BJ (cell line): ENCODE measurements around the gene PHLDA1. TPM values are rescaled to one million over a fixed set of nuclear protein-coding genes. Genes with fewer than 3 reads are reported as not detected.

Source experiments
- CTCF ChIA-PET: fragments of 350-600 bp; formaldehyde crosslinking; extraction: SDS; loops from one replicate; lab custom pipeline; 2021; ENCODE audit warnings: antibody characterized with exemption, inconsistent platforms; lab: Yijun Ruan, JAX
- POLR2A ChIA-PET: fragments of 300-600 bp; sonication (Branson Sonifier 250); formaldehyde crosslinking; extraction: SDS; loops from one replicate; lab custom pipeline; 2021; ENCODE audit warnings: antibody characterized with exemption; lab: Charles Lee
- DNase-seq: peaks from one replicate; pipeline ENCODE4 v3.0.0-alpha.2; 2011; ENCODE audit warnings: low read depth
- H3K27me3 ChIP-seq: 2 replicates; pipeline ENCODE4 v1.6.0; 2011; ENCODE audit warnings: low read length; ENCODE audit not compliant: control insufficient read depth, insufficient read depth
- H3K36me3 ChIP-seq: 2 replicates; pipeline ENCODE4 v1.5.1; 2011; ENCODE audit warnings: low read length; ENCODE audit not compliant: control insufficient read depth, insufficient read depth
- H3K4me3 ChIP-seq: 2 replicates; pipeline ENCODE4 v1.5.1; 2011; ENCODE audit warnings: low read depth, mild to moderate bottlenecking, control low read depth, low read length
- polyA minus RNA-seq: library from RNA; depleted of rRNA, polyadenylated mRNA; stranded (reverse); fragments of >200 nt; gene quantifications from 2 replicates; pipeline ENCODE4 v1.2.3, GENCODE V29; 2011; rRNA and poly(A)+ RNA removed
- polyA plus RNA-seq: library from polyadenylated mRNA; depleted of rRNA; stranded (reverse); fragments of >200 nt; gene quantifications from 2 replicates; pipeline ENCODE4 v1.2.3, GENCODE V29; 2011; rRNA removed
- TF ChIP-seq, protein P1 (sequence below): IDR thresholded peaks from 2 replicates; pipeline ENCODE4 v1.5.1; 2011; ENCODE audit warnings: low read depth, mild to moderate bottlenecking, control low read depth, inconsistent platforms, low read length, moderate library complexity; ENCODE audit not compliant: insufficient read depth

Gene PHLDA1
- 8.1 and 12.1 TPM in 2 replicates for polyA plus RNA-seq
- 13.5 and 13.7 TPM in 2 replicates for polyA minus RNA-seq

DNA sequence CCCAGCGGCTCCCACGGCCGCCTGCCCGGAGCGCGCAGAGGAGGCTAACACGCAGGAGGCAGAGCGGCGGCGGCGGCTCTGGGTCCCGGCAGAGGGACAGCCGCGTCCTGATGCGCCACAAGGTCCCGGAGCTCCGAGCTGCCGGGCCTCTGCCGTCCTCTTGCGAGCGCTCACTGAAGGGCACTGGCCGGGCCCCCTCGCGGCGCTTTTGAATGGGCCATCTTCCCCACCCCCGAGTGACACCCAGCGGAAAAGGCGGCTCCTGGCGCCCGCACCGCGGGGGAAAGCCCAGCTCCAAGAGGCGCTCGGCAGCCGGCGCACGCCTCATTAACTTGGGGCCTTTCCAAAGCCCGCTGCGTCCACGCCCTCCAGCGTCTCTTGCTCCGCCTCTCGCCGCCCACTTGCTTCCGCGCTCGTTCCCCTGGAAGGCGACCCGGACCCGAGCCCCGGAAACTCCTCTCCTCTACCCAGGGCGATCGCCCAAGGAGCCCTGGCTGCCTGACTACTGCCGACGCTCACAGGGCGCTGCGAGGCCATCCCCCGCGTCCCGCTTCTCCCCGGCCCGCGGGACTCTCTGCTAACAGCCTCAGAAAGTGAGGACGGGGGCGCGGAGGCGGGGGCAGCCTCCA is at the start of gene PHLDA1:
Gene PHLDA1 (minus strand): TSS at position 363 of the 629 bp plus-strand sequence.
- H3K27me3 ChIP-seq: no peaks in the 10 kb centered on the region
- TF ChIP-seq, protein P1, sequence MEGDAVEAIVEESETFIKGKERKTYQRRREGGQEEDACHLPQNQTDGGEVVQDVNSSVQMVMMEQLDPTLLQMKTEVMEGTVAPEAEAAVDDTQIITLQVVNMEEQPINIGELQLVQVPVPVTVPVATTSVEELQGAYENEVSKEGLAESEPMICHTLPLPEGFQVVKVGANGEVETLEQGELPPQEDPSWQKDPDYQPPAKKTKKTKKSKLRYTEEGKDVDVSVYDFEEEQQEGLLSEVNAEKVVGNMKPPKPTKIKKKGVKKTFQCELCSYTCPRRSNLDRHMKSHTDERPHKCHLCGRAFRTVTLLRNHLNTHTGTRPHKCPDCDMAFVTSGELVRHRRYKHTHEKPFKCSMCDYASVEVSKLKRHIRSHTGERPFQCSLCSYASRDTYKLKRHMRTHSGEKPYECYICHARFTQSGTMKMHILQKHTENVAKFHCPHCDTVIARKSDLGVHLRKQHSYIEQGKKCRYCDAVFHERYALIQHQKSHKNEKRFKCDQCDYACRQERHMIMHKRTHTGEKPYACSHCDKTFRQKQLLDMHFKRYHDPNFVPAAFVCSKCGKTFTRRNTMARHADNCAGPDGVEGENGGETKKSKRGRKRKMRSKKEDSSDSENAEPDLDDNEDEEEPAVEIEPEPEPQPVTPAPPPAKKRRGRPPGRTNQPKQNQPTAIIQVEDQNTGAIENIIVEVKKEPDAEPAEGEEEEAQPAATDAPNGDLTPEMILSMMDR: peak; percentile 78
- peak within 1 kb of the TSS; percentile 70 for H3K4me3 ChIP-seq
- peak; percentile 75 for DNase-seq
- POLR2A ChIA-PET: interaction anchor here (0.5 to 1.1 kb wide), 6 partner anchors 209 to 542 kb away, joined by 3 to 7 read pairs (median 3); partner anchors contain the start of gene KRR1
- CTCF ChIA-PET: interaction anchor here (0.5 to 9.0 kb wide), 18 partner anchors 11 to 506 kb away, joined by 3 to 98 read pairs (median 4); no protein-coding TSS in a partner anchor
- no peaks in the 10 kb centered on the region for H3K36me3 ChIP-seq

DNA sequence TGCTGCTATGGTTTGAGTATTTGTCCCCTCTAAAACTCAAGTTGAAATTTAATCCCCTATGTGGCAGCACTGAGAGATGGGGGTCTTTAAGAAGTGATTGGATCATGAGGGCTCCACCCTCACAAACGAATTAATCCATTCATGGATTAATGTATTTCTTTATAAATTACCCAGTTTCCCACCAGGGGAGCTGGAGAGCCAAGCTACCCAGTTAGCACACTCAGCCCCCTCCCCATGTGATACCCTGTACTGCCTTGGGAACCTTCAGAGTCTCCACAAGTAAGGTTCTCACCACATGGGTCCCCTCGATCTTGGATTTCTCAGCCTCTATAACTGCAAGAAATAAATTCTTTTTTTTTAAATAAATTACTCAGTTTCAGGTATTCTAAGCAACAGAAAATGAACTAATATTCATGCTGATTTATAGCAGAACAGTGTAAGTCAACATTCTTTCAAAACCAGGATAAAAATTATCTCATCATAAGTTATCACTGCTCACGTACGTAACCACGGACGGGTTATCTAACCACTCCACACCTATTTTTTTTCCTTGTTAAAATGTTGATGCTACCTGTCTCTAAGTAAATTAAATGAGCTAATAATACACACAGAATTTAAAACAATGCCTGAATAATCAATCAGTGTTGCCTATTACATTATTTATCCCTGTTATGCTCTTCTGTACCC is 49.3 kb upstream of the PHLDA1 start:
- ChIA-PET CTCF (no interaction called here), POLR2A (no interaction called here)
- Histone ChIP-seq H3K4me3 (no peak overlapping the region), H3K27me3 (no peaks in the 10 kb centered on the region), H3K36me3 (no peaks in the 10 kb centered on the region)
- no peak for DNase-seq
- TF ChIP-seq, protein P1: no peak

DNA sequence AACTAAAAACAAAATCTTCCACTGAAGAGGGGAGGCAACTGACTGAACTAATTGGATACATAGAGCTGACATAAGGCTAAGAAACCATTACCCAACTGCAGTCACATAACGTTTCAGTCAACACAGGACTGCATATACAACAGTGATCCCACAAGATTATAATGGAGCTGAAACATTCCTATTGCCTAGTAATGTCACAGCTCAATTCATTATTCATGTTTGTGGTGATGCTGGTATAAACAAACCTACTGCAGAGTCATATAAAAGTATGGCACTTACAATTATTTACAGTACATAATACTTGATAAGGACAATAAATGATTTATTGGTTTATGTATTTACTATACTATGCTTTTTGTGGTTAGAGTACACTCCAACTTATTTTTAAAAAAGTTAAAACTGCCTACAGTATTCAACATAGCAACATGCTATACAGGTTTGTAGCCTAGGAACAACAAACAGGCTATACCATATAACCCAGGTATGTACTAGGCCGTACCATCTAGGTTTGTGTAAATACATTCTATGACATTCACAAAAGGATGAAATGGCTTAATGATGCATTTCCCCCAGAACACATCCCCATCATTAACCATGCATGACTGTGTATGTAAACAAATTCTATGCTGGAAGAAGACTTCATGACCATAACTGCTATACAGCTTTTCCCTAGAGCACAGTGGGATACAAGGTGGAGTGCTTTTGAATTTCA is 48.6 kb upstream of the PHLDA1 start:
- POLR2A ChIA-PET: no interaction called here

DNA sequence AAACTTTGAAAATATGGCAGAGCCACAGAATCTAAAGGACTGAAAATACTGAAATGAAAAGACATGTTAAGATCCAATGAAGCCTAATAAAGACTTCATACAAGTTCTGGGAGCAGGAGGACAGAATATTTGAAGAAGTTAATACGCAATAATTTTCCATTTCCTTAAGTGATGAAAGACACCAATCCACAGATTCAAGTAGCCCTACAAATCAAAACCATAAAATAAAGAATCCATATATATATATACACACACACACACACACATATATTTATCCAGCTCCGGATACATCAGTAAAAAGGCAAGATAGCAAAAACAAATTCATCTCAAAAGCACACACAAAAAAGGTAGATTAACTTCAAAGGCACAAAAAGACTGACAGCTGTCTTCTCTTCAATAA is 47.2 kb upstream of the PHLDA1 start:
- TF ChIP-seq, protein P1: no peak
- ChIA-PET CTCF (interaction anchor here (0.5 to 0.7 kb wide), 2 partner anchors 186 to 464 kb away, joined by 3 to 5 read pairs; no protein-coding TSS in a partner anchor), POLR2A (no interaction called here)
- no peaks in the 10 kb centered on the region for H3K27me3 ChIP-seq
- DNase-seq: no peak
- H3K4me3 ChIP-seq: no peak overlapping the region
- H3K36me3 ChIP-seq: no peaks in the 10 kb centered on the region

More for the DNA sequence above, 48.6 kb upstream of the PHLDA1 start:
- CTCF ChIA-PET: interaction anchor here (0.6 to 0.7 kb wide), 2 partner anchors 19 to 260 kb away, joined by 3 read pairs; no protein-coding TSS in a partner anchor
- H3K4me3 ChIP-seq: no peak overlapping the region
- H3K36me3 ChIP-seq: no peaks in the 10 kb centered on the region
- TF ChIP-seq, protein P1: no peak
- DNase-seq: no peak
- no peaks in the 10 kb centered on the region for H3K27me3 ChIP-seq

DNA sequence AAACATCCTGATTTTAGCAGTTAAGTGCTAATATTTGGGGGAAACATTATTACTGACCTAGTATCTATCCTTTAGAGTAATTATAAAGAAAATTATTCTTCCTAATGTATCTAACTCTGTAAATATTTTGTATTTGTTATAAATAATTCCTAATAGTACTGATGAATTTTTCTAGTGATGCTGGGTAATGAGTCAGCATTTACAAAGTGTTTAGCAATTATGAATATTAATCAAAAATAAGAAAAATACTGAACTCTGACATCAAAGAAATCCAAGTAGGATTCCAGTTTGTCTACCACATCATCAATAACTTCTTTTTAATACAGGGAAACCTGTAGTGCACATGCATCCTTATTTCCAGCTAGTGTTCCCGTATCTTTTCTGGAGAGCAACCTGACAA is 43.9 kb upstream of the PHLDA1 start:
- Histone ChIP-seq H3K4me3 (no peak overlapping the region), H3K36me3 (no peaks in the 10 kb centered on the region), H3K27me3 (no peaks in the 10 kb centered on the region)
- CTCF ChIA-PET: no interaction called here
- TF ChIP-seq, protein P1: no peak
- POLR2A ChIA-PET: interaction anchor here (0.6 kb wide), 1 partner anchor 35 kb away, joined by 3 read pairs; no protein-coding TSS in a partner anchor
- DNase-seq: no peak
